Stimulated activated CD8-positive, alpha-beta memory T cell treated with anti-CD3 and anti-CD28 coated beads, Interleukin-4, amount 100 ng/mL, for 24 hours (primary cell): ENCODE data around the gene DNAJC5.
"Not testable (repeated sequence)": the region's sequence is repeated elsewhere in the genome, so short reads cannot be mapped to it uniquely, and the experiment has no call there.

Source experiments
- DNase-seq: peaks from one replicate; pipeline ENCODE4 v3.0.0-alpha.2; 2020; ENCODE audit warnings: low read depth

Gene DNAJC5

GRCh38 chr20:63908008-63908682 is 13.2 kb downstream of the DNAJC5 start:
- DNase-seq, result no peak

- DNase-seq, result no peak
Measured at GRCh38 chr20:63911176-63911575, 16.2 kb downstream of the DNAJC5 start.

DNA sequence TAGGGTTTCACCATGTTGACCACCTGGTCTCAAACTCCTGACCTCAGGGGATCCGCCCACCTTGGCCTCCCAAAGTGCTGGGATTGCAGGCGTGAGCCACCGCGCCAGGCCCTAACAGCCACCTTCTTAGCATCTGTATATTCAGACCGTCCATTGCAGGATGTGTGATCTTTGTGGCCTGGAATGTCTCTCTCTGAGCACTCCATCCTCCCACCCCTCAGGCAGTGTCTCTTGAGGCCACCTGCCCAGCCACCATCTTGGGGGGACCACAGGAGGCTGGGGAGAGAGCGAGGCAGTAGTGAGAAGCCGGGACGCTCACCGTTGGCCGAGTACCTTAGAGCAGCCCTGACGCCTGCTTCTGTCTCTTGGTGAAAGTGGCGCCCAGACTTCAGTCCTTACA is 18.8 kb downstream of the DNAJC5 start:
- no peak for DNase-seq

GRCh38 chr20:63915471-63915870 is 20.5 kb downstream of the DNAJC5 start:
- DNase-seq, result no peak

DNA sequence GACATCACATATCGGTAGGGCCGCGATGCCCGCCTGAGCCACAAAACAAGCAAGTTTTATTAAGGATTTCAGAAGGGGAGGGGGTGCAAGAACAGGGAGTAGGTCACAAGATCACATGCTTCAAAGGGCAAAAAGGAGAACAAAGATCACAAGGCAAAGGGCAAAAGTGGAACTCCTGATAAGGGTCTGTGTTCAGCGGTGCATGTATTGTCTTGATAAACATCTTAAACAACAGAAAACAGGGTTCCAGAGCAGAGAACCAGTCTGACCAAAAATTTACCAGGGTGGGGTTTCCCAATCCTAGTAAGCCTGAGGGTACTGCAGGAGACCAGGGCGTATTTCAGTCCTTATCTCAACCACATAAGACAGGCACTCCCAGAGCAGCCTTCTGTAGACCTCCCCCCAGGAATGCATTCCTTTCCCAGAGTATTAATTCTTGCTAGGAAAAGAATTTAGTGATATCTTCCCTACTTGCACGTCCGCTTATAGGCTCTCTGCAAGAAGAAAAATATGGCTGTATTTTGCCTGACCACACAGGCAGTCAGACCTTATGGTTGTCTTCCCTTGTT is 21.5 kb downstream of the DNAJC5 start:
- DNase-seq, result not testable (repeated sequence)

- no peak for DNase-seq
Measured at GRCh38 chr20:63917811-63918210, 22.9 kb downstream of the DNAJC5 start.

DNA sequence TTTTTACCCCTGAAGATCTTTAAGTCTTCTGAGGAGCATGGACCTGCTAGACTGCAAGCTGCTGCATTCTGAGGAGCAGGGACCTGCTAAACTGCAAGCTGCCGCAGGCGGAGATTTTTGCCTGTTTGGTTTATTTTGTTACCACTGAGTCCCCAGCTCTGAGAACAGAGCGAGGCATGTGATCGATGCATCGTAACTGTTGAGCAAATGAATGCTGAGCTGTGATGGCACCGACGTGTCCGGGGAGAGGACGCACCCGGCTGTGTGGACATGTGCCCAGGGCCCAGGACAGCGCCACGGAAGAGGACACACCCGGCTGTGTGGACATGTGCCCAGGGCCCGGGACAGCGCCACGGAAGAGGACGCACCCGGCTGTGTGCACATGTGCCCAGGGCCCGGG is 24.2 kb downstream of the DNAJC5 start:
- DNase-seq, result no peak

DNA sequence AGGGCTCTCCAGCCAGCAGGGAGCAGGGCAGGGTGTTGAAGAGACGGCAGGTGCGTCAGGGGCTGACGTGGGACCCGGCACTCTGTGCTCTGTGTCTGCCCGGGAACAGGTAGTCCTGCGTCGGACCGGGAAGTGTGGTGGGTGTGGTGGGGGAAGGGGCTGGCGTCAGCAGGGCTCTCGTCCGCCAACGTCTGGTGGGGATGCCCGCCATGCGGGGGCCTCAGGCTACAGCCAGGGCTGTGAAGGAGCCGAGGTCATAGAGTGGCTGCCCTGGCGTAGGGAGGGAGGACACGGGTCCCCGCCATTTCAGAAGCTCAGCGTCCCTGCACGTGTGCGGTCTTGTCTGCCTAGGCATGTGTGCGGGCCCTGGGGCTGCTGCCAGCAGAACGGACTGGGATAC is 25.3 kb downstream of the DNAJC5 start:
- DNase-seq, result no peak

GRCh38 chr20:63923651-63924050 is 28.7 kb downstream of the DNAJC5 start:
- DNase-seq, result no peak

GRCh38 chr20:63924241-63924640 is 29.3 kb downstream of the DNAJC5 start:
- DNase-seq, result no peak

- no peak for DNase-seq
Measured at GRCh38 chr20:63926298-63926697, 31.4 kb downstream of the DNAJC5 start.

DNA sequence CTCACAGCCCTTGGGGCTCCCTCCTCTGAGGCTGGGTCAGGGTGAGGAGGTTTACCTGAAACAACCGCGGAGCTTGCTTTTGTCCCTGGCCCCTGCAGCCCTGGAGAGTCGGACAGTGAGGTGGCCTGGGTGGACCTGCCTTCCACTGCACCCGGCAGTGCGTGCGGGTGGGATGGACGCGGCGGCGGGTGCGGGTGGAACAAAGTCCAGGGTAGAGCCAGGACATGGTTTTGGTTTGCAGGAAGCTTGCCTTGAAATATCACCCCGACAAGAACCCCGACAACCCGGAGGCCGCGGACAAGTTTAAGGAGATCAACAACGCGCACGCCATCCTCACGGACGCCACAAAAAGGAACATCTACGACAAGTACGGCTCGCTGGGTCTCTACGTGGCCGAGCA is 34.1 kb downstream of the DNAJC5 start:
- DNase-seq, result no peak

DNA sequence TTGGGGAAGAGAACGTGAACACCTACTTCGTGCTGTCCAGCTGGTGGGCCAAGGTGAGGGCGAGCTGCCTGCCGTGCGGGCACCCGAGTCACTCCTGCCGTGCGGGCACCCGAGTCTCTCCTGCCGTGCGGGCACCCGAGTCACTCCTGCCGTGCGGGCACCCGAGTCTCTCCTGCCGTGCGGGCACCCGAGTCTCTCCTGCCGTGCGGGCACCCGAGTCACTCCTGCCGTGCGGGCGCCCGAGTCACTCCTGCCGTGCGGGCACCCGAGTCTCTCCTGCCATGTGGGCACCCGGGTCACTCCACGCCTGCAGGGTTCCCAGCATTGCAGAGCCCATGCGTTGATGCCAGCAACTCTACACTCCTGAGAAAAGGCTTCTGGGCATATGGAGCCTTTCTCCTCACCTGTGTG is 34.6 kb downstream of the DNAJC5 start:
- not testable (repeated sequence) for DNase-seq

DNA sequence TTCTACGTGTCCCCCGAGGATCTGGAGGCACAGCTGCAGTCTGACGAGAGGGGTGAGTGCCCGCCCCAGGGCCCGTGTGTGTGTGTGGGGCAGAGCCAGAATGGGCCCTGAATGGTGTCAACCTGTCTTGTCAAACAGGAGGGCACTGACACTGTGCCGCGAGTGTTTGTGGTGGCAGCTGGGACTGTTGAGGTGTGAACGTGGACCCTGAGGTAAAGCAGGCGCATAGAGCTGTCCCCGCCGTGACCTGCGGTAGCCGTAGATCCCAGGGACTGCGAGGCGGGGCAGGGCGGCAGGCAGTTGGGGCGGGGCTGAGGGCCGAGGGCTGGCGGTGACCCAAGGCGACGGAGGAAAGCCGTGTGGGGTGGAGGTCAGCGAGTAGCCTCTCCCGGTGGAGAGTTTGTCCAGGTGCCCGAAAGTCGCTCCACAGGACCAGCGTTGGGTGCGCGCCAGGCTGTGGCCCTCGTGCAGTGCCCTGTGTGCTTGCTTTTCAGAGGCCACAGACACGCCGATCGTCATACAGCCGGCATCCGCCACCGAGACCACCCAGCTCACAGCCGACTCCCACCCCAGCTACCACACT is 36.1 kb downstream of the DNAJC5 start:
- DNase-seq, result no peak

- DNase-seq, result no peak
Measured at GRCh38 chr20:63931735-63932134, 36.8 kb downstream of the DNAJC5 start.

DNA sequence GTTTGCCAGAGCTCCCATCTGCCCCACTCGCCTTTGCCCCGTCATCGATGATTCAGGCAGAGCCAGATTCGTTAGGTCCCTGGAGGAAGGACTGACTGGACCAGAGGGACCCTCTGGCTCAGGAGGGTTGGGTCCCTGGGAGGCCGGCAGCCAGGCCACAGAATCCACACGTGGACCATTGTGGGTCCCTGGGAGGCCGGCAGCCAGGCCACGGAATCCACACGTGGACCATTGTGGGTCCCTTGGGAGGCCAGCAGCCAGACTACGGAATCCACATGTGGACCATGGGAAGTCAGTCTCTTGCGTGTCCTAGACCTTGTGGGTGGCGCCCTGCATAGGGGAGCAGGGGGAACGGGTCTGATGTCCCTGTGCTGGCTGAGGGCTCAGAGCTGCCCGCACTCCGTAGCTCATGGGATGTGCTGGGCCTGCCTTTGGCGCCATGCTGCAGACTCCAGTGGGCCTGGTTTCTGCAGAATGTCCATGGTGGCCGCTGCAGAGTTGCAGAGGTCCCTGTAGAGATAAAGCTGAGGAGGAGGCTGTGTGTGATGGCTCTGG is 37.8 kb downstream of the DNAJC5 start:
- no peak for DNase-seq

- no peak for DNase-seq
Measured at GRCh38 chr20:63933646-63934045, 38.7 kb downstream of the DNAJC5 start.

GRCh38 chr20:63934271-63935068 is 39.5 kb downstream of the DNAJC5 start:
- no peak for DNase-seq

DNA sequence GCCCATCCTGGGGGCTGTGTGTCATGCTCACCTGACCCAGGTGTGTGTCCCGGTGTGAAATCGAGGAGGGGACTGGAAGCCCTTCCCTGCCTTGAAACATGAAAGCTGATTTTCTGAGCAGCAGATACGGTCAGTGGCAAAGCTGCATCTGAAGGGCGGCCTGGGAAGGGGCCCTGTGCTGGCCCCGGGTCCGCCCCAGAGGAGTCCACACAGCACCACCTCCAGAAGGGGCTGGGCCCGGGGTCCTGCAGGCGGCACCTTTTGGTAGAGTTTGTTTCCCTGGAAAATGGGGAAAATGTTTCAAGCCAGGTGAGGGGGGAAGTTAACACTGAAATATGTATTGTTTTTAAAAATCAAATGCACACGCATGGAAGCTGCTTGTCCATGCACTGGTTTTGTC is 40.5 kb downstream of the DNAJC5 start:
- no peak for DNase-seq

DNA sequence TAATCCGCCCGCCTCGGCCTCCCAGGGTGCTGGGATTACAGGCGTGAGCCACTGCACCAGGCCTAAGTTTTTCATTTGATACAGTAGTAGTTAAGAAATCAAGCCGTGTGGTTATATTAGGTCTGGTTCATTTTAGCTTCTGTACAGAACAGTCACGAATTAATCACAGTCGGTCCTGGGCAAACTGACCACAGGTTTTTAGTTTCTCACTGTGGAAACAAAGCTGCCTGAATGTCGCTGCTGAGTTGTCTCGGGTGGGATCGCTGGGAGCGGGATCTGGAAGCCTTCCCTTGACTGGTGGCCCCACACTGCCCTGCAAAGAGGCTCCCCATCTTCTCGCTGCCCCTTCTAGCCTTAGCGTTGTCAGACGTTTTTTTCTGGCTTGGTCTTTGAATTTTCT is 42.7 kb downstream of the DNAJC5 start:
- DNase-seq, result no peak

GRCh38 chr20:63939061-63939935 is 44.4 kb downstream of the DNAJC5 start:
- DNase-seq, result no peak

GRCh38 chr20:63940071-63940471 is 45.1 kb downstream of the DNAJC5 start:
- DNase-seq, result no peak
